BLaER1 treated with 17β-estradiol and CSF1 and Interleukin-3, amounts not matched to agents 10 nM and 100 nM (cell line): ENCODE results near the gene F10.

ENCODE experiments used
- H3K27ac ChIP-seq, 11 experiments: shearing (Covaris generic); formaldehyde crosslinking; 2 replicates each; pipeline ENCODE4 v1.8.1; 2022
- H3K27me3 ChIP-seq, 11 experiments: shearing (Covaris generic); formaldehyde crosslinking; 2 replicates each; pipeline ENCODE4 v1.8.1; 2022
- H3K36me3 ChIP-seq, 11 experiments: shearing (Covaris generic); formaldehyde crosslinking; 2 replicates each; pipeline ENCODE4 v1.8.1; 2022
- H3K4me1 ChIP-seq, 10 experiments: shearing (Covaris generic); formaldehyde crosslinking; 2 replicates each; pipeline ENCODE4 v1.8.1; 2022
- H3K4me2 ChIP-seq, 11 experiments: shearing (Covaris generic); formaldehyde crosslinking; 2 replicates each; pipeline ENCODE4 v1.8.1; 2022
- H3K4me3 ChIP-seq, 10 experiments: shearing (Covaris generic); formaldehyde crosslinking; 2 replicates each; pipeline ENCODE4 v1.8.1; 2022
- H3K9ac ChIP-seq, 11 experiments: shearing (Covaris generic); formaldehyde crosslinking; 2 replicates each; pipeline ENCODE4 v1.8.1; 2022
- H3K9me3 ChIP-seq, 11 experiments: shearing (Covaris generic); formaldehyde crosslinking; replicated peaks in 1 of 11; 2 replicates each; pipeline ENCODE4 v1.8.1; 2022
- H4K20me1 ChIP-seq, 11 experiments: shearing (Covaris generic); formaldehyde crosslinking; 2 replicates each; pipeline ENCODE4 v1.8.1; 2022
- Cebpa-rat ChIP-seq, 11 experiments: shearing (Covaris generic); IDR thresholded peaks; 2 replicates each; pipeline ENCODE4 v1.8.1; 2022

F10 gene

DNA sequence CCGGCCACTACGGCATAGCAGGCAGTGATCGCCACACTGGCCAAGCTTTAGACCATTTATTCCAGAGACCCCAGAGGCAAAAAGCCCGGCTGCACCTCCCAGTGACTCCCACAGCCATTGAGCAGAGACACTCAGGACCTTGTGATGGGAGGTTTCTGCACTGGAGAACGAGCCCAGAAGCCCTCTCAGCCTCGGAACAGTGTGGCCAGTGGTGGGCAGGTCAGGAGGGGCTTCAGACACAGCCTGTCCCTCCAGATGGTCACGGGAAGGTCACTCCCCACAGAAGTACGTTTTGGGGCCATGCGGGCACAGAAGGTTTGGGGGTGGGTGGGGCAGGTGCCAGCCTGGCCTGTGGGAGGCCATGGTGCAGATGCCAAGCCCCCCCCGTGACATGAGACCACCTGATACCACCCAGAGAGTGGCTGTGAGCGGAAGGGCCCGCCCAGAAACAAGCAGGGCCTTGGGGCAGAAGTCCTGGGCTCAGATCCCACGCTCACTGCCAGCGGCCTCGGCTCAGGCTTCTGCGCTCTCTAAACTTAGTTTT lies 599 bp upstream of the F10 start:
- Histone ChIP-seq H3K9ac (no peak overlapping the region), H3K36me3 (no peaks in the 10 kb centered on the region), H3K4me1 (peaks cover 0 to 14% (median 6%) of the 10 kb centered on the region in 10 experiments; a peak in 7 of 20 replicates), H4K20me1 (no peaks in the 10 kb centered on the region; a peak in 1 of 22 replicates), H3K27ac (no peak overlapping the region), H3K4me2 (no peak overlapping the region), H3K9me3 (no peaks in the 10 kb centered on the region), H3K27me3 (no peaks in the 10 kb centered on the region), H3K4me3 (no peak overlapping the region)
- TF ChIP-seq Cebpa-rat (IDR thresholded peaks at IDR 0.05): no peak

DNA sequence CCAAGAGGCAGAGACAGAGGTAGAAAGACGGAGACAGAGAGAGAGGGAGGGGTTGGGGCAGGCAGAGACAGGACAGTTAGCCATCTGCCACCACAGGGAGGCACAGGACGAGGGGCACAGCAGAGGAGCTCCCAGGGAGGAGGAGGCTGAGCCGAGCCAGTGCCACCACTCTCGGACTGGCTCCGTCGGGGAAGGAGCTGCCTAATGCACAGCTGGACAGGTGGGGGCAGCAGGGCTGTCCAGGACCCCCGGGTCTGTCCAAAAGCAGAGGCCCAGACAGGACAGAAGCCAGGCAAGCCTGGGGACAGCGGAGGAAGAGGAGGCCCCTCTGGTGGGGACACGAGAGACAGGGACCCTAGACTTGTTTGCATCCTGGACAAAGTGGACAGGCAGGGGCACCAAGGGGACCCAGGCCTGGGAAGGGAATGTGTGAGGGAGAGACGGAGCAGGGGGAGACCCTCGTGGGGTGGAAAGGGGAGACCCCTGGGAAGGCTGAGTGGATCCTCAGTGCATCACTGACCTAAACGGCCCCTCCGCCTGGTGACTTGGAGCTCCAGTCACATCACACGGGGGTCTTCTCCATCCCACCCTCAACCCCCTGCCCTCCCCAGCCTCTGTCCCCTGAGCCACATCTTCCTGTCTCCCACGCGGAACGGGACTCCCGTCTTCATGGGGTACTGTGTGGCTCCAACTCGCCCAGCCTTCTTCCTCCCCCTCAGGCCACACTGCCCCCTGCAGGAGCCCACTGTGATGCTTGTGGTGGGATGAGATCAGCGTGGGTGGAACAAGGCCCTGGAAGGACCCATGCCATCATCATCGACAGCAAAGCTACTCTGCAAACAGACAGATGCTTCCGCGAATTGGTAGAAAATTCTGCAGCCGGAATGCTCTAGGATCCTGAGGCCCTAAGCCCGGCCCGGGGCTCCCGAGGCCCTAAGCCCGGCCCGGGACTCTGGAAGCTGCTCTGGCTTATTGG lies 915 bp downstream of the F10 start:
- Histone ChIP-seq H3K9me3 (no peaks in the 10 kb centered on the region), H4K20me1 (no peaks in the 10 kb centered on the region; a peak in 1 of 22 replicates), H3K4me1 (no peaks in the 10 kb centered on the region), H3K4me3 (no peak overlapping the region), H3K9ac (no peak overlapping the region), H3K27me3 (no peaks in the 10 kb centered on the region), H3K36me3 (no peaks in the 10 kb centered on the region), H3K27ac (no peak overlapping the region), H3K4me2 (no peak overlapping the region)
- TF ChIP-seq Cebpa-rat (IDR thresholded peaks at IDR 0.05): no peak

DNA sequence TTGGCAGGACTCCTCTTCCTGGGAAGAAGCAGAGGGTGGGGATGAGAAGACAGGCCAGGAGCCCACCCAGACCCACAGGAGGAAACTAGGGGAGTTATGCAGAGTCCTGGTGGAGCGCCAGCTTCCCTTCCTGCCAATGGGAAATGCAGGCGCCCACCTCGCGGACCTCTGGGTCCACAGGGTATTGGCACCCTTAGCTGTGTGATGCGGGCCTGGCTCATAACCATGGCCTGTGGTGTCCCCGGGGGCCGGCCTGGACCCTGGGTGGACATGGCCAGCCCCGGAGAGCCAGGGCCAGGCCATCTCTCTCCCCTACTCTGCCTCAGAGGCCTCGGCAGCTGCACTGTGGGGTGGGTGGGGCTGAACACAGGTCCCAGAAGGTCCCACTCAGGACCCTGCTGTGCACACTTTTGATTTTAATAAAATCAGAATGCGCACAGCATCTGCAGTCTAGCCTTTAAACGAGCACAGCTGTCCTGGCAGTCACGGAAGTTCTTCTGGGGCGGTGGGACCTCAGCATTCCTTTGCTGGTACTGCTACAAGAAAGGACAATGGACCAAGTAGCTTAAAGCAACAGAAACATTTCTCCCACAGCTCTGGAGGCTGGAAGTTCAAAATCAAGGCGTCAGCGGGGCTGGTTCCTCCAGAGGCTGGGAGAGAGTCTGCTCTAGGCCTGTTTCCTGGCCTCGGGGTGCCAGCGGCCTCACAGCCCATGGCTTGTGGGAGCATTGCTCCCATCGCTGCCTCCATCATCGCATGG lies 1.8 kb downstream of the F10 start:
- no peak overlapping the region for H3K9ac ChIP-seq
- TF ChIP-seq Cebpa-rat (IDR thresholded peaks at IDR 0.05): no peak
- H3K4me3 ChIP-seq: no peak overlapping the region
- H3K4me2 ChIP-seq: no peak overlapping the region
- H3K27me3 ChIP-seq: no peaks in the 10 kb centered on the region
- no peak overlapping the region for H3K27ac ChIP-seq
- H3K9me3 ChIP-seq: no peaks in the 10 kb centered on the region
- H3K36me3 ChIP-seq: no peaks in the 10 kb centered on the region
- H4K20me1 ChIP-seq: no peaks in the 10 kb centered on the region; a peak in 1 of 22 replicates
- no peaks in the 10 kb centered on the region for H3K4me1 ChIP-seq

DNA sequence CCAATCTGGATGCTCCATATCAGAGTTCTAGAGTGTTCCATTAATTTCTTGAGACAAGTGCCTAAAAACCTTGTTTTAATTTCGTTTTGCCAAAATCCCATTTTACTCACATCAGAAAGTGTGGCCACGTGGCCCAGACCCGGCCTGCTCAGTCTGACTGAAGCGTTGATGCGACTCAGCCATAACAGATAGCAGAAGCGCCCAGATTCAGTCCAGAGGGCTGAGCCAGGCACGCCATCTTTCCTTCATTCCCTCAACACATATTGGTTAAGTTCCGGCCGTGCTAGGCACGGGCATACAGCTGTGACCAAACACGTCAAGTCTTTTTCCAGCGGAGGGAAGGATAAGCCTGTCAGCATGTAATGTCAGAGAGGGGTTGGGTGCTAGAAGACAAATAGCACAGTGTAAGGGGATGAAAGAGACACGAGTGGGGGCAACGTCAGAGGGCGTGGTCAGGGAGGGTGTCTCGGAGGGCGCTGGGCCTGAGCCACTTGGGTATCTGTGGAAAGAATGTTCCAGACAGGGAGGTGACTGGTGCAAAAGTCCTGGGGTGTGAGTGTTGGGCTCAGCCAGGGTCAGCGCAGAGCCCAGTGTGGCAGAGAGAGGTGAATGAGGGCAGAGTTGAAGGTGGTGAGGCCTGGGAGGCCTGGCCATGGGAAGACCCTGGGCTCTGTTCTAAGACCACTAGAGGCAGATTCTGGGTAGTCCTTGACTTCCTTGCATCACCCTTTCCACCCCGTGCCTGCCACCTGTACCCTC lies 3.1 kb downstream of the F10 start:
- no peaks in the 10 kb centered on the region for H3K27me3 ChIP-seq
- no peaks in the 10 kb centered on the region for H3K4me1 ChIP-seq
- H3K4me2 ChIP-seq: no peak overlapping the region
- H3K4me3 ChIP-seq: no peak overlapping the region
- no peak for TF ChIP-seq Cebpa-rat (IDR thresholded peaks at IDR 0.05)
- H3K9ac ChIP-seq: no peak overlapping the region
- H3K9me3 ChIP-seq: no peaks in the 10 kb centered on the region
- no peak overlapping the region for H3K27ac ChIP-seq
- H4K20me1 ChIP-seq: no peaks in the 10 kb centered on the region; a peak in 1 of 22 replicates
- no peaks in the 10 kb centered on the region for H3K36me3 ChIP-seq

DNA sequence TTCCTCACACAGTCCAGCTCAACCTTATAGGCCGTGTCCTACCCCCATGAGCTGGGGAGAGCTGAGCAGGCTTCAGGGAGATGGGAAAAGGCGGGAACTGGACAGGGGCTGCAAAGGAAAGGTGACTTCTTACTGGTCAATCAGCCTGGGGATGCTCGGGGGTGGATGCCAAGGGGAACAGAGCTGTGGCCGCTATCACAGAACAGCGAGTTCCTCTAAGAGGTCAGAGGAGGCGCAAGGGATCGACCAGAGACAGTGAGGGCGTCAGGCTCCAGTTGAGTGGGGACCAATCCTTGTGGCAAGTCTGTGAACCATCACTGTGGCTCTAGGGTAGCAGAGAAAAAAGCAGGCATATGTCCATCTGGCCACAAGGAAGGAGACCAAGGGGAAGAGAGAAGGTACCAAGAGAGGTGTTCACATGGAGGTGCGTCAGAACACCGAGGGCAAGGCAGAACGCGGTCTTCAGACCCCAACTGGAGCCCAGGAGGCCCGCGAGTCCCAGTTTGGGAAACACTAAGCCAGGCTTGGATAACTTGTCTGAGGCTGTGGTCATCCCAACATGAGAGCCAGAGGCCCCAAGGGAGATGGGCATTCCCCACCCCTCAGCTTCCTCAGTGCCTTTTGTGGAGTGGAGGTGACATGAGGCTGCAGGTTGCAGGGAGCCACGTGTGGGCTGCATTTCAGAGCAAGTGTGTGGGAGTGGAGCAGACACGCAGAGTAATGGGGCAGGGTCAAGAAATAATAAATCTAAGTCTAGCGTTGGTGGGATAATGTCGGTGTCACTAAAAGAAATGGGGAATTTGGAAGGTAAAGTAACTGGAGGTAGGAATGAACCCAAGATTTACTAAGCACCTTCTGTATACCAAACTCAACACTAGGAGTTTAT lies 3.9 kb downstream of the F10 start:
- Histone ChIP-seq H3K27ac (no peak overlapping the region), H3K4me2 (no peak overlapping the region), H3K4me3 (no peak overlapping the region), H3K9ac (no peak overlapping the region), H4K20me1 (no peaks in the 10 kb centered on the region), H3K27me3 (no peaks in the 10 kb centered on the region), H3K4me1 (no peaks in the 10 kb centered on the region), H3K36me3 (no peaks in the 10 kb centered on the region), H3K9me3 (no peaks in the 10 kb centered on the region)
- TF ChIP-seq Cebpa-rat (IDR thresholded peaks at IDR 0.05): no peak

DNA sequence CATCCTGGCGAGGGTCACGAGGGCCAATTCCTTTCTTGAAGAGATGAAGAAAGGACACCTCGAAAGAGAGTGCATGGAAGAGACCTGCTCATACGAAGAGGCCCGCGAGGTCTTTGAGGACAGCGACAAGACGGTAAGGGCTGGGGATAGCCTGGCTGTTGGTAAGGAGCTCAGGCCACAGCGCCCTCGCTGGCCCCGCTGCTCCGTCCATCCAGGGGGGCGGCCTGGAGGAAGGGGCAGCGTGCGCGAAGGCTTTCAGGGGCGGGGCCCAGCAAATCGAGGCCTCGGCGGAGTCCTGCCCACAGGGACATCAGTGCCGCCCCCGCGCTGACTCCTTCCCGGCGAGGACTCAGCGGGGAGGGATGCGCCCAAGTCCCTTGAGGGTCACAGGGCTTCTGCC lies 6.9 kb downstream of the F10 start:
- no peak overlapping the region for H3K9ac ChIP-seq
- no peak overlapping the region for H3K27ac ChIP-seq
- TF ChIP-seq Cebpa-rat (IDR thresholded peaks at IDR 0.05): no peak
- no peak overlapping the region for H3K4me3 ChIP-seq
- H3K4me2 ChIP-seq: no peak overlapping the region
- no peaks in the 10 kb centered on the region for H3K27me3 ChIP-seq
- no peaks in the 10 kb centered on the region for H4K20me1 ChIP-seq
- no peaks in the 10 kb centered on the region for H3K4me1 ChIP-seq
- no peaks in the 10 kb centered on the region for H3K36me3 ChIP-seq
- peaks cover 0 to 9% (median 0%) of the 10 kb centered on the region in 11 experiments; a peak in 7 of 22 replicates for H3K9me3 ChIP-seq

DNA sequence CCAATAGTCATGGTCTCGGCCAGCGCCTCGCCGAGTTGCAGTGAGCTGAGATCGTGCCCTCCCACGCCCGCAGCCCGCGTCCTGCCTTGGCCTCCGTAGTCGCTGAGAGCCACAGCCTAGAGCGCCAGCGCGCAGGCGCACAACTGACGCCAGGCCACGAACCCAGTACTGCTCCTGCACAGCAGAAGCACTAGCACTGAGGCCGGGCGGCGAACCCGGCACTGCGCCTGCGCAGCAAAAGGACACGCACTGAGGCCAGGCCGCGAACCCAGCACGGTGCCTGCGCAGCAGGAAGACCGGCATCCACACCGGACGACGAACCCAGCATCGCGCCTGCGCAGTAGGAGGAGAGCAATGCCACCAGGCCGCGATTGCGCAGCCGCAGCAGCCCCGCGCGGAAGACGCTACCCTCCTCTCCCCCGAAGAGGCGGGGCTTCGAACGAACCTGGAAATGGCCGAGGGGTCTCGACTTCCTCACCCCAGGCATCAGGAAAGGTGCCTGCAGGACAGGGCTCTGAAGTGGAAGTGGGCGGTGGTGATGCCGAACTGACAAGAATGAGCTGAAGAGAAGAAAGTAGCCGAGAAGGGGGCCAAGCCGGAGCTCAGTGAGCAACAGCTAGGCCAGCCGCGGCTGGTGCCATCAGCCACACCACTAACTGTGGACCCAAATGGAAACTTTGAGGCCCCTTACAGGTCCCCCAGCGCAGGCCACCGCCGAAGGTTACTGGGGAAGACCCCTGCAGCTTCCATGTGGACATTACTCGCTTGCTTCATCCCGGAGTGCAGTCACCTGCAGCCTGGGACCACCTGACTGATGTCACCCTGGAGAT lies 7.5 kb downstream of the F10 start:
- H4K20me1 ChIP-seq: no peaks in the 10 kb centered on the region
- no peak overlapping the region for H3K9ac ChIP-seq
- peaks cover 0 to 10% (median 0%) of the 10 kb centered on the region in 11 experiments; a peak in 7 of 22 replicates for H3K9me3 ChIP-seq
- no peaks in the 10 kb centered on the region for H3K4me1 ChIP-seq
- no peak overlapping the region for H3K27ac ChIP-seq
- no peak overlapping the region for H3K4me2 ChIP-seq
- H3K4me3 ChIP-seq: no peak overlapping the region
- H3K36me3 ChIP-seq: no peaks in the 10 kb centered on the region
- TF ChIP-seq Cebpa-rat (IDR thresholded peaks at IDR 0.05): no peak
- H3K27me3 ChIP-seq: no peaks in the 10 kb centered on the region
